SK-N-SH (cell line): ENCODE results near the gene KRTAP10-5.

Experiments
- EZH2phosphoT487 ChIP-seq: fragments of 200-600 bp; sonication (generic); IDR thresholded peaks from 2 replicates; pipeline ENCODE4 v1.6.1; 2017; ENCODE audit warnings: low read depth, mixed run types, mild to moderate bottlenecking, antibody characterized with exemption, moderate library complexity, borderline replicate concordance
- GABPA ChIP-seq: IDR thresholded peaks from 2 replicates; pipeline ENCODE4 v1.4.0; 2012; ENCODE audit warnings: low read depth, mild to moderate bottlenecking
- IRF3 ChIP-seq: fragments of 150-350 bp; IDR thresholded peaks from 2 replicates; pipeline ENCODE4 v1.6.1; 2016; ENCODE audit warnings: mild to moderate bottlenecking, low read depth, low read length
- RFX5 ChIP-seq: IDR thresholded peaks from 2 replicates; pipeline ENCODE4 v1.6.1; 2012; ENCODE audit warnings: mild to moderate bottlenecking, improper control_type of control experiment, low read length
- SIN3A ChIP-seq: IDR thresholded peaks from 2 replicates; pipeline ENCODE4 v1.6.1; 2012; ENCODE audit warnings: low read depth, mild to moderate bottlenecking, low read length, moderate library complexity, borderline replicate concordance

- TF ChIP-seq SIN3A, result no peak
- no peak for TF ChIP-seq EZH2phosphoT487
- no peak for TF ChIP-seq RFX5
- no peak for TF ChIP-seq IRF3
- TF ChIP-seq GABPA, result no peak
Measured at GRCh38 chr21:44612029-44612486, 31.7 kb upstream of the KRTAP10-5 start, which contains the start of gene KRTAP10-8.
